GM21528 (cell line): Measurements from ENCODE around the gene MPP3.

Source experiments
- ATAC-seq: cut with Tn5 transposase; IDR thresholded peaks from one replicate; pipeline ENCODE4 v1.9.1; 2021; ENCODE audit warnings: mild to moderate bottlenecking, moderate library complexity; ENCODE audit not compliant: unreplicated experiment, low FRiP score

MPP3 gene

GRCh38 chr17:43834106-43834505 lies 1.2 kb upstream of the MPP3 start:
- ATAC-seq, result no peak

- ATAC-seq, result no peak
Observed at GRCh38 chr17:43832168-43832975, 574 bp downstream of the MPP3 start.

GRCh38 chr17:43831633-43832032 lies 1.3 kb downstream of the MPP3 start:
- ATAC-seq, result no peak

- no peak for ATAC-seq
Observed at GRCh38 chr17:43830510-43831140, 2.3 kb downstream of the MPP3 start.

GRCh38 chr17:43829738-43830137 lies 3.2 kb downstream of the MPP3 start:
- no peak for ATAC-seq

GRCh38 chr17:43827596-43827995 lies 5.3 kb downstream of the MPP3 start:
- ATAC-seq, result no peak

GRCh38 chr17:43826206-43826605 lies 6.7 kb downstream of the MPP3 start:
- ATAC-seq, result no peak

- ATAC-seq, result no peak
Observed at GRCh38 chr17:43825567-43825966, 7.4 kb downstream of the MPP3 start.

- ATAC-seq, result no peak
Observed at GRCh38 chr17:43823350-43824084, 9.4 kb downstream of the MPP3 start.

GRCh38 chr17:43822570-43823190 lies 10.3 kb downstream of the MPP3 start:
- no peak for ATAC-seq

- ATAC-seq, result no peak
Observed at GRCh38 chr17:43820759-43821158, 12.2 kb downstream of the MPP3 start.

GRCh38 chr17:43818966-43819365 lies 14.0 kb downstream of the MPP3 start:
- no peak for ATAC-seq

- no peak for ATAC-seq
Observed at GRCh38 chr17:43817826-43818225, 15.1 kb downstream of the MPP3 start.

GRCh38 chr17:43816336-43817320 lies 16.3 kb downstream of the MPP3 start:
- no peak for ATAC-seq

- ATAC-seq, result no peak
Observed at GRCh38 chr17:43814714-43815113, 18.2 kb downstream of the MPP3 start.

GRCh38 chr17:43814026-43814425 lies 18.9 kb downstream of the MPP3 start:
- no peak for ATAC-seq

- no peak for ATAC-seq
Observed at GRCh38 chr17:43813386-43813785, 19.6 kb downstream of the MPP3 start.

- no peak for ATAC-seq
Observed at GRCh38 chr17:43812396-43813265, 20.3 kb downstream of the MPP3 start.

GRCh38 chr17:43810823-43811222 lies 22.1 kb downstream of the MPP3 start:
- ATAC-seq, result no peak
